Mammary epithelial cell (primary cell): ENCODE results near the gene MEST.

Experiments
- CTCF ChIP-seq, 2 donors: IDR thresholded peaks in 1 of 2; conservative IDR thresholded peaks in 1 of 2; 2 replicates each; pipeline ENCODE4 v1.5.1; 2011 to 2012; ENCODE audit warnings: inconsistent platforms in 2 of 2, low read length in 2 of 2, mild to moderate bottlenecking in 2 of 2, control low read depth in 1 of 2, low read depth in 1 of 2; ENCODE audit not compliant: insufficient read depth in 1 of 2; ENCODE audit errors: extremely low read depth in 1 of 2
- EZH2 ChIP-seq: IDR thresholded peaks from 2 replicates; pipeline ENCODE4 v1.6.1; 2012; ENCODE audit warnings: low read length, inconsistent platforms, borderline replicate concordance

- TF ChIP-seq CTCF (conservative IDR thresholded peaks at IDR 0.05 in 1 of 2, IDR thresholded peaks at IDR 0.05 in 1 of 2; ENCODE audit: extremely low read depth in 1 of 2, insufficient read depth in 1 of 2, low read depth in 1 of 2, low read length in 2 of 2) (no peak), EZH2 (no peak)
Measured at GRCh38 chr7:130489140-130489983, 2.5 kb upstream of the MEST start.
